Fibroblast of peridontal ligament (primary cell): ENCODE data around the gene DNAH1.

Experiments
- DNase-seq: peaks from one replicate; pipeline ENCODE4 v3.0.0-alpha.2; 2010; ENCODE audit errors: extremely low read depth

Gene DNAH1

GRCh38 chr3:52290596-52291507, 25.3 kb upstream of the DNAH1 start:
- DNase-seq: no peak

- no peak for DNase-seq
Measured at GRCh38 chr3:52291508-52292181, 24.5 kb upstream of the DNAH1 start.

GRCh38 chr3:52292247-52293065, 23.7 kb upstream of the DNAH1 start:
- DNase-seq: no peak

DNA sequence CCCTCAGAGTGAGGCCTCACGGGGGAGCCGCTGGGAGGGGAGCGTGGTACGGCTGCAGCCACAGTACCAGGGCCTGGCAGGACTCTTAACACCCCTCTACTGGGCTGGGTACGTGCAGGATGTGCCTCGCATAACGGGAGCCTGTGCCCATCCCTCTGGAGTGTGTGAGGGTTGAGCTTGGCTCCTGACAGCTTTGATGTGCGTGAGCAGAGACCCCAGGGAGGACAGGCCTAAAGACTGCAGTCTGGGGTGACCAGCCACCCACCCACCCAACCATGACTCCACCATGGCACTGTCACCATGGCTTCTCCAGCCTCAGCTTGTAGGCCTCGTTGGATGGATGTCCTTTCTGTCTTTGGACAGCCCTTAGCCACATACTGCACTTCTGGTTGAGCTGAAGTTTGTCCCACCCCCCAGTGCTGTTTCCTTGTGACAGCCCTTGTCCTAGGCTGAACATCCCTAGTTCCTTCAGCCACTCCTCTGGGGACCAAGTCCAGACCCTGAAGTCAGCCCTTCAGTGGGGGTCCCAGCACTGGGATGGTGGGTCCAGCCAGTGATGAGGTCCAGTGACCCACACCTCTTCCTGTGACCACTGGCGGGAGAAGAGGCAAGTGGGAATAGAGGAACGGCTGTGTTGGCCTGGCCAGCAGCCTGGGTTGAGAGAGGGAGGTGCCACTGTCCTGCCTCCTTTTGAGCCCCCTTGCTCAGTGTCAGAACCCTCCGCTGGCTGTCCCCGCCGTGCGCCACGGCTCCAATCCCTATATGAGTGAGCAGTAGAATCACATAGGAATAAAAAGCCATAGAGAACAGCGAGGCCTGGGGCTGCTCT, 22.4 kb upstream of the DNAH1 start:
- DNase-seq: no peak

DNA sequence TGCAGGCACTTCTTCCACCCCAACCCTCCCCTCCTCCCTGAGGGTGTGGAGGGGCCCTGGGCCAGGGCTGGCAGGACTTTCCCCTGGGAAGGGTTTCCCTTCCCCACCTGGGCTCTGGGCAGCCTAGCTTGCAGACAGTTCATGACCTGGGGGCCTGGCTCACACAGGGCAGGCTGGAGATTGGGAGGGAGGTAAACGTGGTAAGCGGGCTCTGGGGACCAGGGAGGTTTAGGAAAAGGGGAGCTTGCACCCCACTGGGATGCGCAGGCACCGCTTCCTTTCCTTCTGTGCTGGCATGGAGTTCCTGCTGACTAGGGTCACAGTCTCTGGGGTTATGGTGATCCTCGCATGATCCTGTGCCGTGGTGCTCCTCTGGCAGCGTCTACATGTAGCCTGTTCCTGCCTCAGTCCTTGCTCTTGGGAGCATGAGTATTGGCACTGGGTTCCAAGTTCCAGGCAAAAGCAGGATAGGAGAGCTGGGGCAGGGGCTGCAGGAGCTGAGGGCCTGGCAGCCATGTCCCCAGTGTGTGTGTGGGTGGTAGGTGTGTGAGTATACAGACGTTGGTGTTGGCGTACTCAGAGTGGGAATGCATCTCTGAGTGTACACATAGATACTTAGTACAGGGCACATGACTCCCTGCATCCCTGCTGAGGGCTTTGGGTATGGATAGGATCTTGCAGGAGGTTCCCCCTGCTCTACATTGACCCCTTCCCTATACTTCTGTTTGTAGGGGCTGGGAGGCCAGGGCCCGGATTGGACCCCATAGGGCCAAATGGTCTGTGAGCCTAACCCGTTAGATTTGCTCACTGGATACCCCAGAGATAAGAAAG, 21.6 kb upstream of the DNAH1 start:
- no peak for DNase-seq

GRCh38 chr3:52295671-52296208, 20.4 kb upstream of the DNAH1 start:
- DNase-seq: no peak

- no peak for DNase-seq
Measured at GRCh38 chr3:52297242-52298148, 18.6 kb upstream of the DNAH1 start.

DNA sequence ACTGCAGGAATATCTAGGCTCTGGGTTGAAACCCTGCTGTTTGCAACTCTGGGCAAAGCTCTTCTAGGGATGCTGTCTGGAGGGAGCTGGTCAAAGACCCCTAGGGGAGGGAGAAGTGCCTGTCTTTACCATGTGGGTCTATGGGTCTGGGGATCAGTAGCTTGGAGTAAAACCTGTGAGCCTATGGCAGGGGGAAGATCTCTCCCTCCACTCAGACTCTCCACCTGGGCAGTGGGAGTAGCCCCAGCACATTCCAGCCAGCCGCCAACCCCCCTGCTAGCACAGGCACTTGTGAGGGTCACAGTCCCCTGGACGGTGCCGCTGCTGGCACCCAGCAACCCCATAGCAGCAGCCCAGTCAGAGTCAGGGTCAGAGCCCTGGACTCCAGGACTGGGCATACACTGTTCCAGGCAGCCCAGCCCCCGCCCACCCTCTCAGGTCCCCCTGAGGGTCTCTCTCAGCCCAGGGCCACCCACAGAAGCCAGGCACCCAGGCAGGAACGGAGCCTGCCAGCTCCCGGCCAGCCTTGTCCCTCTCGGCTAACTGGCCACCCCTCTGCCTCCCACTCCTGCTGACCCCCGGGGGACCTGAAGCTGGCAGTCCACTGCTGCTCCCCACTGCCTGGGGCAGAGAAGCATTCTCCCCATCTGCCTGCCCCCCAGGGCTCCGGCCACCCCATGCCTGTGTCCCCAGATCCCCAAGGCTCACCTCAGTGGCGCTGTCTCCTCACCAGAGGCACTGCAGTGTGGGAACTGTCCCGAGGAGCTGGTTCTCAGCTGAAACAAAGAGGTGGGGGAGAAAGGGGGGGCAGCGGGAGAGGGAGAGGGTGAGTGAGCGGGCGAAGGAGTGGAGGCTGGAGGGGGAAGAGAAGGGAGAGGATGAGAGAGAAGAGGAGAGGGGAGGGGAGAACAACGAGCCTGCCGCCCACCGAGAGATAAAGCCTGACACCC, 17.7 kb upstream of the DNAH1 start:
- DNase-seq: no peak

DNA sequence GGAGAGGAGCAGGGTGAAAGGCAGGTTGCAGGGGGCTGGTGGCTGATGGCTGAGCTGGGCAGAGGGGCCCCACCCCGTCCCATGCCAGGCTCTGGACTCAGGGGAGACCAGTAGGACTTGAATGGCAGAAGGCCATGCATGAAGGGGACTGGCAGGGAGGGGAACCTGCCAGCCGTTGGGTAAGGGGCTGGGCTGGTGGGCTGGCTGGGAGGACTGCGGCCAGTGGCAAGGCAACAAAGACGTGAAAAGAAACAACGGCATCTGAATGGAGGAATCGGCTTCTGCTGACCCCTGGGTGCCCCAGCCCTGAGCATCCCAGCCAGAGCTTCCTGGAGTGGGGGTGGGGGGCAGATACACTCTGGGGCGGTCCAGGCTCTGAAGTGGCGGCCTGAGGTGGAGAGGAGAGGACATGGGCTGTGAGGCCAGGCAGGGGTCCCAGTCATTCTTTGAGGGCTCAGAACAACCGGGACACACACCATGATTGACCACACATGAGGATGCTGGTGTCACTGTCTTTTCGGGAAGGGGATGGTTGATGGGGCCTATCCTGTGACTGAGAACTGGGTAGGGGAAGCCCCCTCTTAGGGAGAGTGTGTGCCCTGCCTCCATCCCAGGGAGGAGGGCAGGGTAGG, 16.8 kb upstream of the DNAH1 start:
- no peak for DNase-seq

GRCh38 chr3:52299879-52300611, 16.1 kb upstream of the DNAH1 start:
- DNase-seq: no peak

GRCh38 chr3:52302426-52303145, 13.5 kb upstream of the DNAH1 start:
- no peak for DNase-seq

- no peak for DNase-seq
Measured at GRCh38 chr3:52303811-52304210, 12.3 kb upstream of the DNAH1 start.

DNA sequence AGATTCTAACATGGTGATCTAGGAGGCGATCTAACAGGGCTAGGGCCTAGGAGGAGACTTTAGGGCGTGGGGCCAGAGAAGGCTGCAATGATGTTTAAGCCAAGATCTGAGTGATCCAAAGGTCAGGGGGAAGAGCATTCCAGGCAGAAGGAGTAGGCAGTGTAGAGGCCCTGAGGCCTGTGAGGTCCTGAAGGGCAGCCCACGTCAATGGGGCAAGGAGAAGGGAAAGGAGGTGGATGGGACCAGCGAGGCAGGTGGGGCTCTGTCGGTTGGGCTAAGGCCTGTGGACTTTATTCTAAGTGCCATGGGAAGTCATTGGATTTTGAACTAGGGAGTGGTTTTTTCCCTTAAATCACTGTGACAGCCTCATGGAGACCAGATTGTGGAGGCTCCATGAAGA, 10.2 kb upstream of the DNAH1 start:
- DNase-seq: no peak

GRCh38 chr3:52306978-52307377, 9.1 kb upstream of the DNAH1 start:
- no peak for DNase-seq

DNA sequence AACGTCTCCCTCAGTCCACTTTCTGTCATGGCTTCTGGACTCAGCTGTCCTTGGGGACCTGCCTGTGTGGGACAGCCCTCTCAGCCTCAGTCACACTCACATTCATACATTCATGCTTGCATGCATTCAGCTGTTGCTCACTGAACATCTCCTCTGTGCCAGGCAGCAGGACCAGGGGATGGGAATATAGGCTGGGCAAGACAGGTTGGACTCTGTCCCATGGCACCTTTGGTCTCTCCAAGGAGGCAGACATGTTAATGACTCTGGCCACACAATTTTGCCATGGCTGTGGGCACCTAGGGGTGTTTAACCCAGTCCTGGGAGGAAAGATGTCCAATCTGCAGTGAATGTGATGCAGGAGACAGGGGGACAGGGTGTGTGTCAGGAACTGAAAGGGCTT, 7.8 kb upstream of the DNAH1 start:
- no peak for DNase-seq
